ENCODE results near the gene EVPL. TPM values are rescaled to one million over a fixed set of nuclear protein-coding genes. Genes with fewer than 3 reads are reported as not detected.

The EVPL gene
- polyA plus RNA-seq, 1 experiment: not detected

GRCh38 chr17:76018801-76019200 is 8.3 kb downstream of the EVPL start:
- peaks cover 3% of the 10 kb centered on the region; the same call in 1 of the 2 replicates for H3K27me3 ChIP-seq (ENCODE audit: control insufficient read depth, insufficient read depth, low read length)
- H3K4me3 ChIP-seq (ENCODE audit: low read depth, low read length): no peak overlapping the region
- ChIA-PET POLR2A (no interaction called here), CTCF (interaction anchor here (1.1 to 1.8 kb wide), 6 partner anchors 11 to 261 kb away, joined by 3 to 6 read pairs (median 4); partner anchors contain the start of gene CDK3)
- no peaks in the 10 kb centered on the region for H3K36me3 ChIP-seq (ENCODE audit: control insufficient read depth, insufficient read depth, low read length)
- no peak for TF ChIP-seq CTCF (IDR thresholded peaks at IDR 0.05; ENCODE audit: insufficient read depth, low read depth, low read length)
- no peak for DNase-seq (ENCODE audit: low read depth)

GRCh38 chr17:76018340-76018680 is 8.8 kb downstream of the EVPL start:
- peaks cover 3% of the 10 kb centered on the region; the same call in 1 of the 2 replicates for H3K27me3 ChIP-seq (ENCODE audit: control insufficient read depth, insufficient read depth, low read length)

GRCh38 chr17:76017481-76018339 is 9.4 kb downstream of the EVPL start:
- no peak for DNase-seq (ENCODE audit: low read depth)
- Histone ChIP-seq H3K36me3 (ENCODE audit: control insufficient read depth, insufficient read depth, low read length) (no peaks in the 10 kb centered on the region), H3K27me3 (ENCODE audit: control insufficient read depth, insufficient read depth, low read length) (peaks cover 3% of the 10 kb centered on the region; the same call in 1 of the 2 replicates), H3K4me3 (ENCODE audit: low read depth, low read length) (no peak overlapping the region)
- no peak for TF ChIP-seq CTCF (IDR thresholded peaks at IDR 0.05; ENCODE audit: insufficient read depth, low read depth, low read length)
- ChIA-PET CTCF (interaction anchor here (0.6 to 6.3 kb wide), 7 partner anchors 10 to 658 kb away, joined by 3 to 81 read pairs (median 3); partner anchors contain the start of gene CDK3), POLR2A (no interaction called here)

More at GRCh38 chr17:76018340-76018680, 8.8 kb downstream of the EVPL start:
- CTCF ChIA-PET: interaction anchor here (0.6 to 6.3 kb wide), 5 partner anchors 11 to 659 kb away, joined by 3 to 81 read pairs (median 3); partner anchors contain the start of gene CDK3
- POLR2A ChIA-PET: no interaction called here
- no peak for TF ChIP-seq CTCF (IDR thresholded peaks at IDR 0.05; ENCODE audit: insufficient read depth, low read depth, low read length)
- no peak for DNase-seq (ENCODE audit: low read depth)
- no peak overlapping the region for H3K4me3 ChIP-seq (ENCODE audit: low read depth, low read length)
- H3K36me3 ChIP-seq (ENCODE audit: control insufficient read depth, insufficient read depth, low read length): no peaks in the 10 kb centered on the region

- TF ChIP-seq CTCF (IDR thresholded peaks at IDR 0.05; ENCODE audit: insufficient read depth, low read depth, low read length): no peak
- Histone ChIP-seq H3K36me3 (ENCODE audit: control insufficient read depth, insufficient read depth, low read length) (no peaks in the 10 kb centered on the region), H3K27me3 (ENCODE audit: control insufficient read depth, insufficient read depth, low read length) (peaks cover 3% of the 10 kb centered on the region; the same call in 1 of the 2 replicates), H3K4me3 (ENCODE audit: low read depth, low read length) (no peak overlapping the region)
- POLR2A ChIA-PET: no interaction called here
- CTCF ChIA-PET: interaction anchor here (0.9 to 19.9 kb wide), 26 partner anchors 8 to 289 kb away, joined by 3 to 264 read pairs (median 7); partner anchors contain the start of genes CDK3 and MRPL38
- no peak for DNase-seq (ENCODE audit: low read depth)
These were observed 12.2 kb downstream of the EVPL start for GRCh38 chr17:76014925-76015261.
